ENCODE measurements around the gene SLC25A39.
A peak's percentile ranks its signal among the peaks of the same experiment; 100 is the strongest.

Gene SLC25A39

DNA sequence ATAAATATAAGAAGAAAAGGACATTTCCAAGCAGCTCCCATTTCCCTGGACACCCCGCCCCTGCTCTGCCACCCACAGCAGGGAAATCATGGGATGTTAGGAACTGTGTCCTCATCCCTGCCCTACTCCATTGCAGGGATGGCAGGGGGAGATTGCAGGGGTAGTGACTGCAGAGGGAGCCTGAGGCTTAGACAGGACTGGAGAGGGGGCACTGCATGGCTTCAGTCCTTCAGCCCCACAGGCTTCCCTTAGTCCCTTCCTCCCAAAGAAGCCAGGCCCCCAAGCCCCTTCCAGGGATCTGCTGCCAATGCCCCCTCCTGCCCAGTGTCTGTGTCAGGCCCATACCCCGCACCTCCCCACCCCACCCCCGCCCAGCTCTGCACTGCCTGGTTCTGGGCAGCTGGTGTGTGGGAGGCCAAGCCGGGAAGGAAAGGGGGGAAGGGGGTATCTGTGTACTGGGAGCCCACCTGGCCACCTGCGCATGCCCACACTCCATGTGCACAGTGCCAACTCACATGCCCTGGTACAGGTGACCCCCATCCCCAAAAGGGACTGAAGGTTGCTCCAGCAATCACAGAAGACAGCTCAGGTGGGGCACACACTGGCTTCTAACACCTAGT is 13.0 kb downstream of the SLC25A39 start:
- no peak for DNase-seq

DNA sequence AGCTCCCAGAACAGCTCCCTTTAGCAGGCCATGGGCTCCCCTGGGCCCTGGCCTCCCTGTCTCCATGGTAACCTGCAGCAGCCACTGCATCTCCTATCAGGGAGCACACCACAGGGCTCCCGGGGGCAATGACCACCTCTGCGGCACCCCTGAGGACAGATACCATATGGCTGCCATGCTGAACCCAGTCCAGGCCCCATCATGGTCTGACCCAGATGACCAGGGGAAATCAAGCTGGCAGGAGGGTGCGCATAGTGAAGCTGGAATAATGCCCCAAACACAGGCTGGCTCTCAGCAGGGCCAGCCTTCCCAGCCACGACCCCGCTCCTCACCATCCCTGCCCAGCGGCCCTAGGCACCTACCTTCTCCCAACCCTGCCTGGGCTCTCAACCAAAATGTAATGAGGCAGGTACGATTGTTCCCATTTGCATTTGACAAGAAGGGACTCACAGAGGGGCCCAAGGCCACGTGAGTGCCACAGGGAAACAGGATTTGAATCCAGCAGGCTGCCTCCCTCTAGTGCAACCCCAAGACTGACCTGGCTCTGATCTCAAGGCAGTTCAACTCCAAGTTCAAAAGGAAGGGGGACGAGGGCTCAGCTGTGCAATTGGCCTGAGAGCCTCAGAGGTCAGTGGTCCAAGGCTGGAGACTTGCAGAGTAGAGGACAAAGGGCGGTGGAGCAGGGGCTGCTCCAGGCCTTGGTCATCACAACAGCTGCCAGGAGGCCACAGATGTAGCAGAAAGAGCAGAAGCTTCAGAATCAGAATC is 13.8 kb downstream of the SLC25A39 start:
- no peak for DNase-seq

DNA sequence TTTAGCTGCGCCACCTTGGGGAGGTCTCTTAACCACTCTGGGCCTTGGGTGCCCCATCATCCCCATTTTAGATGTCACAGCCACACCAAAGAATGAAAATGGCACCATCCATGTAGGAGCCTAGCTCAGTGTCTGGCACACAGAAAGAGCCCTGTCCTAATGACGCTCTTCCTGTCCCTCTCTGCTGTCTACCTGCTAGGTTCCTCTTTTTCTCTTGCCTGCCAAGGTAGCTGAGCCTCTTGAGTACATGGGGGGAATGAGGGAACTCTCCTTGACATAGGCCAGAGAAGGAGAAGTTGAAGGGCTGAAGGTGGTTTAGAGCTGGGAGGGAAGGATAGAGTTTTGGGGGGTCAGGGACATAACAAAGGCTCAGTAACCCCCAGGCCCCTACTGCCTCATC is 14.4 kb downstream of the SLC25A39 start:
- no peak for DNase-seq

DNA sequence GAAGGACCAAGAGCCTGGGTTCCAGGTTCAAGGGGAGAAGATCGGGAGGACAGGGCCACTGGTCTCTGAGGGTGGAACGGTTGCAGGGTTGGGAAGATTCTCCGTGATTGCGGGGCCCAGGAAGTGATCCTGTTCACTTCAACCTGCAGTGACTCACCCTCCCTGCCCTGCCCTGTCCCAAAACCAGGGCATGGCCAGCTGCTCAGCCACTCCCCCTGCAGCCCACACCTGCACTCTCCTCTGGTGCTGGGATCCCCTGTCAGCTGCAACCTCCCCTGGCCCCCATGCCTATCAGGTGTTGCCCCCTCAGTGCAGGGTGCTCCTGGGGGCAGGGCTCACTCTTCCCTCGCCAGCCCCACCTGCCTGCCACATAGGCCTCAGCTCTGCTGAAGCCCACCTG is 15.2 kb downstream of the SLC25A39 start:
- DNase-seq: no peak

DNA sequence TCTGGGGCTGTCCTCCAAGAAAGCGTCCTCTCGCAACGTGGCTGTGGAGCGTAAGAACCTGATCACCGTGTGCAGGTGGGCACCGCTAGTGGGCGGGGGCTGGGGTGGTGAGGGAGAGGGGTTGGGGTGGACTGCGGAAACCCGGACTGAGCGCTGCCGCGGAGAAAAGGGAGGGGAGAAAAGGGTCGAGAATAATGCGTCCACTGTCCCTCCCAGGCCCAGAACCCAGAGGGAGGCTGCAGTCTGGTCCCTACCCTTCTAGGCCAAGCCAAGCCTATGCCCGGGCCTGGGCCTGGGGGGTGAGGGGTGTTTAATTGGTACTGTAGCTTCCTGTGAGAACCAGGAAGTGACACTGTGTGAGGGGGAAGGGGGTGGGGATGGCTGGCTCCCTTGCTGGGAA is 15.8 kb downstream of the SLC25A39 start:
- DNase-seq: no peak

DNA sequence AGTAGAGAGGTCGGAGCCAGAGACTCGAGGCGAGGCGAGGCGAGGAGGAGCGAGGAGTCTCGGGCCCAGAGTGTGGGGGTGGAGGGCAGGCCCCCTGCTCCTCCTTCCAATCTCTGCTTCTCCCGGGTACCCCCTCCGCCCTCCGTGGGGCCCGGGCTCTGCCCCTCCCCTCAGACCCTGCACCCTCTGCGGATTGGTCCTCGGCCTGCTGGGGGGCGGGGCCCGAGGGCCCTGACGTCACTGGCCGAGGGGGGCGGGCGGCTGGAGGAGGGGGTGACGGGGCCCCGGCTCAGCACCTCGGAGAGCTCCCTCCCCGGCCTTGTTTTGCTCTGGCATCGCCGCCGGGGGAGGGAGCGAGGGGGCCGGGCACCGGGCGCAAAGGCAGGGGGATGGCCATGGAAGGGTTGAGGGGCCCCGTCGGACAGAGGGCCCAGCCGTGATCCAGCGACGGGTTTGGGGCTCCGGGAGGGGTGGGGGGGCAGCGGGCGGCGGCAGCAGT is 16.3 kb downstream of the SLC25A39 start, which contains the start of gene RUNDC3A:
RUNDC3A (plus strand) TSS at position 282 of the 499 bp plus-strand sequence. CDS start 232 bp downstream, outside the sequence.
- DNase-seq: peak; percentile 90

DNA sequence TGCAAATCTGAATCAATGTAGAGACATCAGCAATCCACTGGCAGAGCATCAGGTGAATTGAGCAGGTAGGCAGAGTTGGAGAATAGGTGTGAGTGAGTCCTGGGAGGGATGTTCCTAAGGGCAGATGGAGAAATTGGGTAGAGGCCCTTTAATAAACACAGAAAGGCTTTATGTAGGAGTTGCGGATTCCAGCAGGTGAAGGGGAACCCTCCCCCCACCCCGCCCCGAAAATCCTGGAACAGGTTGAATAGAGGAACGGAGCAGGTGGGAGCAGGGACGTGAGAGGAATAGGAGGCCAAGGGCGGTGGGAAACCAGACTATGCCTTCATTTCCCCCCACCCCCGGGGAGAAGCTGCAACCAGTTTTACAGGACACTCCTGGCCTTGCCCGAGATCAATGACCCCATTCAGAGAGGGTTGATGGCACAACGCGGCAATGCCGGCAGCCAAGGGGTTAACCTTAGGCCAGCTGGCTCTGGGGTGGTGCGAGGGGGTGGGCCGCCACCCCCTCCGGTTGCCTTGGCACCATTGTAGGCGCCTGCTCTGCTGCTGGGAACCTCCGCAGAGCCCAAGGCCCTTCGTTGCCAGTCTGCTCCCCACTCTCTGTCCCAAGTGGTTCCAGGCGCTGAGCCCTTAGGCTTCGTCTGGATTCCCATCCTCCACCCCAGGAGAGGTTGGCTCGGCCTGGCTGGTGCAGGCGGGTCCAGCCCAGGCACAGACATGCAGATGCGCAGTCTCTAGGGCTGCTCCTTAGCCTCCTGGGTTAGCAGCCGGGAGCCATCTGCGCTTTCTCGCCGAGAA is 17.0 kb downstream of the SLC25A39 start:
- DNase-seq: no peak

DNA sequence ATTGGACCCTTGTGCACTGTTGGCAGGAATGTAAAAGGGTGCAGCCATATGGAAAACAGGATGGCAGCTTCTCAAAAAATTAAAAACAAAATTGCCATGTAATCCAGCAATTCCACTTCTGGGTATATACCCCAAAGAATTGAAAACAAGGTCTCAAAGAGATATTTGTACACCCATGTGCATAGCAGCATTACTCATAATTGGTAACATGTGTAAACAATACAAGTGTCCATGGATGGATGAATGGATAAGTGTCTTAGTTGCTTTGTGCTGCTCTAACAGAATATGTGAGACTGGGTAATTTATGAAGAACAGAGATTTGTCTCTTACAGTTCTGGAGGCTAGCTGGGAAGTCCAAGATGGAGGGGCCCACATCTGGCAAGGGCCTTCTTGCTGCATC is 20.0 kb downstream of the SLC25A39 start:
- no peak for DNase-seq

DNA sequence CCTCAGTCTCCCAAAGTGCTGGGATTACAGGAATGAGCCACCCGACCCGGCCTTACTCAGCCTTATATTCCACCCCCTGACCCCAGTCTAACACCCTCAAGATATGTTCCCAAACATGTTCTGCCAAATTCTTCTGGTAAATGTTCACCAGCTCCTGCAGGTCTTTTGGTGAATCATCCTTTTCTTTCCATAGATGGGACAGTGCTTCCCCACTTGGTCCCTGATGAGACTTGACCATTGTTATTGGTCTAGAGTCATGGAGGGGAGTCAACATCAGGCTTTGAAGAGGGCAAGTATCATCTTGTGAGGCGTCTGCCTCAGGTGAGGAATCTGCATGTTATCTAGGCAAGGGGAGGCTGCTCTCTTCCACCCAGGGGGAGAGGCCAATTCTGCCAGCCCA is 26.6 kb downstream of the SLC25A39 start:
- no peak for DNase-seq

DNA sequence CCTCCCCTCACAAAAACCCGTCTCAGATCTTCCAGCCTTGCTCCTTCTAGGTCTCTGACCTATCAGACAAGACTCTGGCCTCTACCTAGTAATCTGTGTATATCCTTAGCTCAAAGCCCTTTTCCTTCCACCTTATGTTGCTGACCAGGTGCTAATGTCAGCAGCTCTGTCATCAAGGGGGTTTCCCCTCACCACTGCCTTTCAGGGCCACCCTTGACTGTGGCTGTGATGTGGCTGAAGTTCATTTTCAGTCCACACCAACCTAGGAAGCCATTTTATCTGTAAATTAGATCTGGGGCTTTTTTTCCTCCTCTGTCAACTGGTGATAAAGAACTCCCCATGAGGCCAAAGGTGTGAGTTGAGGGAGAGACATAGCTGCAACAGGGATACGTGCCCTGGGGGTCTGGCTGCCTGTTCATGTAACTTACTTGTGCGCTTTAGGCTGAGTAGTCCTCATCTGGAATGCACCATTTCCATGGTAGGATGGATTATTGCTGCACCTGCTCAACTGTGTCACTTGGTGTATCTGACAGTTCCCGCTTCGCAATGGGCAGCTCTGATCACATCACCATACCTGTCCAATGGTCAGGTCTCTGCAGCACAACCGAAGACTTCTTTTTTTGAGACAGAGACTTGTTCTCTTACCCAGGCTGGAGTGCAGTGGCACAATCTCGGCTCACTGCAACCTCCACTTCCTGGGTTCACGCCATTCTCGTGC is 31.0 kb downstream of the SLC25A39 start:
- no peak for DNase-seq

DNA sequence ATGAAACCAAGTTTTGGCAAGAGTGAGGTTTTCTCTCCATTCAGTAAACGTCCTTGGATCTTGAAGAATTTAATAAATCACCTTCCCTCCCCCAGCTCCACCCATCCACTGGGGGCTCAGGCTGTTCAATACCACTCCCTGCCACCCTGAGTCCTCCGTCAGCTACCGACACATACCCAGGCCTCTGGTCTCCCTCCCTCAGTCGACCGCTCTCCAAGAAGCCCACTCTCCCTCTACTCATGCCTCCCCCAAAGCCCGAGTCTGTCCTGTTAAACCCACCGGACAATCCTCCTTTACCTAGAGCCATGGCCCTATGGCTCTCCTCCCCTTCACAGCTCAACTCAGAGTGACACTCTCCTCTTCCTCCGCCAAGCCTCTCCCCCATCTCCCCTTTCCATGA is 37.0 kb downstream of the SLC25A39 start:
- DNase-seq: no peak

DNA sequence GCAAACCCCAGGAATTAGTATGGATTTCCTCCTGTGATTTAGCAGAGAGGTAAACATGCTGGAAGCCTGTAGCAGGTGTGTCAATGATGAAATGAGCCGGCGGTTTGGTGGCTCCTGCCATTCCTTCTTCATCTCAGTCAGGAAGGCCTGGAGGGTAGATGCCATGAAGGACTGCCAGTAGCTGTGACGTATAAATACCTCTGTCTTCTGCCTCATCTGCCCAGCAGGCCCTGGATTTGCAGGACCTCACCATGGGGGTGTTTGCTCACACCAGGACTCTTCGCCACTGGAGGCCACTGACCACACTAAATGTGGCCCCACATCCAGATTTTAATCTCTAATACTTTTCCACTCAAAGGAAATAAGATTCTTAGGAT is 40.6 kb downstream of the SLC25A39 start:
- no peak for DNase-seq

DNA sequence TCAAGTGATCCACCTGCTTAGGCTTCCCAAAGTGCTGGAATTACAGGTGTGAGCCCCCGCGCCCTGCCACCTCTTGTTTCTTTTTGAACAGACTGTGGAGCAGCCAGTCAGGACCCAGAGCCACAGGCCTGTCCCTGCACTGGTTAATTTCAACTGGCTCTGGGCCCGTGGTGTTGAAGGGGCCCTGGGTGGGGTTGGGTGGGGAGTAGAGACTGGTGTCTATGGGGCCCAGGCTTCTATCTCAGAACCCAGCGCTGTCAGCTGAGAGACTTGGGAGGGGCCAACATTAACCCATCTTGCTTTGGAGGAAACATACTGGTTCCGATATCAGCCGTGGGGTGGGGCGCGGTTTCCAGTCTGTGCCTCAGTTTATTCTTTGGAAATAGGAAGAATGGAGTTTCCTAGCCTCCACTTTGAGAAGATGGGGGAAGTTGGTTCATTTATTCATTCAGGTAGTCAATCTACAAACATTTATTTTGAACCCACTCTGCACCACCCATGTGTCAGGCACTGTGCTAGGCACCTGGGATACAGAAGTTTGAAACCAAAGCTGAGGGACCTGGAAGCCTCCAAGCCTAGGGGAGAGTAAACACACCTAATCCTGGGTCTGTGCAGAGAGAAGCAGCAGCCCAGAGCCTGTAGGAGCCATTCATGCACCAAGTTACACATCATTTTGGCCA is 41.1 kb downstream of the SLC25A39 start:
- DNase-seq: no peak

DNA sequence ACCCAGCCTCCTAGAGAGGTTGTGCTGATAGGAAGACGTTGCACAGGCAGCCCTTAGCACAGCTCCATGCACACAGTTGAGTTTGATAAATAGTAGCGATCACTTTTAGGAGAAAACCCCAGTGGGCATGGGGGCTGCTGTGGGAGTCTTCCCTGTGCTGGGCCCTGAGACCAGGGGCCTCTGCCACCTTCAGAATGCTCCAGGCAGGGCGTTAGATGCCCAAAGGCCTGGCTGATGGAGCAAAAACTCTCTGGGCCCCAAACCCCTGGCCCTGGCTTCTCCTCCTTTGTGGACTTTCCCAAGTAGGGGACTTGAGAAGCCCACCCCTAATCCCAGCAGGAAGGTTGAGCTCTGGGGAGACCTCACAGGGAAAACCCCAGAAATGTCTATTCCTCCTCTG is 42.4 kb downstream of the SLC25A39 start:
- DNase-seq: no peak

DNA sequence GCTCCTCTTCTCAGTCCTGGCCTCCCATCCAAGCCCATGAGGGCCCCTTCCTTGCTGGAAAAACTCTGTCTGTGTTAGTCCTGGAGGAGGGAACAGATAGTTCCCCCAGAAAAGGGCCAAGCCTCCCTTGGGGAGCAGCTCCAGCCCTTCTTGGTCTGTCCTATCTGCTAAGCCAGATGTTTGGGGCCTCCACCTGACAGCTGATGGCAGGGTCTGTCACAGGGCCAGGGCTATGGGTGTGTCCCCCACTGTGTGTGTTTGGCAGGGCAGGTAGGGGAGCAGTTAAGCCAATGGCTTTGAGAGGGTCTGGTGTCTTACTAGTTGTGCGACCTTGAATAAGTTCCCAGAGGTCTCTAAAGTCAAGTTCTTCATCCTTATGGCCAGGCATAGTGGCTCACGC is 43.1 kb downstream of the SLC25A39 start:
- no peak for DNase-seq

DNA sequence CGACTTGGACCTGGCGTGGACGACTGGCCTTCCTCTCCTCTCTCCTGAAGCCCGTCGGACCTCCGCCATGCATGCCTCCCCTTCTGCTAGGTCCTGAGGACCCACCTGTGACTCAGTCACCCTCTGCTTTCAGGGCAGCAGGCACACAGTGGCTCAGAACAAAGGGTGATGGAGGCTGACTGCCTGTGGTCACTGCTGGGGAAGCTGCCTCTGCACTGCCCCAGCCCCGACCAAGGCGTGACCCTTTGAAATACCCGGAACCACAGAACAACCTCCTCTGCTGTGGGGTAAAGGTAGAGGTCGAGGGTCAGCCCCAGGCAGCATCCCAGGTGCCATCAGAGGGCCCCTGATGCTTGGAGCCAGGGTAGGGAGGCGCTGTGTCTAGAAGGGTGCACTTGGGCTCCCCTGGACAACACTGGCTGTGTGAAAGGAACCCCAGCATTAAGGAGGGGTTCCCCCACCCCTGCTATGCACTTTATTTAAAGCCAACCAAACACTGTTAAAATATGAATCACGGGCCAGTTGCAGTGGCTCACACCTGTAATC is 44.2 kb downstream of the SLC25A39 start:
- DNase-seq: no peak

DNA sequence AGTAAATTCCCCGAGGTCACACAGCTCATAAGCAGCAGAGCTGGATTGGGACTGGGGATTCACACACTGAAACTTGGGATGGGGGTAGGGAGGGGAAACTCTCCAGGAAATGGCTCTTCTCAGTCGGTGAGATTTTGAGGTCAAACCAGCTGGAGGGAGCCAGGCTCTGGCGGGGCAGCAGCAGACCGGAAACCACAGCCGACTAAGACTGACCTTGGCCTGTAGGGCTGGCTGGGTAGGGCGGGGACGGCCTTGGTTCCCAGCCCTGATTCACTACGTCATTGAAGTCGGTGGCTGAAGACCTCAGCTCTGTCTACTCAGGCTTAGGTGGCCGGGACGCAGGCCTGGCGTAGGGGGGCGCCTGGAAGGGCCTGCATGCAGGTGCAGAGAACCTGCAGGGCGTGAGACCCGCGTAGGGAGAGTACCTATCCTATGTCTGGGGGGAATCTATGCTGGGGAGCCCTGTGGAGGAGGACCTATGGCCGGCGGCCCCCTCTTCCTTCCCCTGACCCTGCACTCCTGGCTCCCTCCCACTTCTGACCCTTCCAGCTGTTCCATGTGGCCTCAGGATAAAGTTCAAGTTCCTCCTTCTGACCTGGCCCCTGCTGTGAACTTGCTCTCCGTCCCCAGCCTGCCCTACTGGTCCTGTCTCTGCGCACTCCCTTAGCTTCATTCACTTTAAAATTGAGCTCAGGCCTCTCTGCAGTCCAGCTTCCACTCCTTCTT is 44.8 kb downstream of the SLC25A39 start:
- no peak for DNase-seq

DNA sequence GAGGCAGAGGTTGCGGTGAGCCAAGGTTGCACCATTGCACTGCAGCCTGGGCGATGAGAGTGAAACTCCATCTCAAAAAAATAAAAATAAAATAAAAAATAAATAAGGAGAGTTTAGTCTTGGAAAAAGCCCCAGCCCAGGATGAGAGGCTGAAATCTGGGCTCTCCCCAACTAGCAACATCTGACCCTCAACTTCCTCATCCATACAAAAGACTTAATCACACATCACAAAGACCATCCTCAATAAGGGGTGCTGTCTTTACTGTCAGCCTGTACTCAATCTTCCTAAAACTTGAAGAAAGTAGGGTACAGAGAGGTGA is 45.3 kb downstream of the SLC25A39 start:
- DNase-seq: no peak

DNA sequence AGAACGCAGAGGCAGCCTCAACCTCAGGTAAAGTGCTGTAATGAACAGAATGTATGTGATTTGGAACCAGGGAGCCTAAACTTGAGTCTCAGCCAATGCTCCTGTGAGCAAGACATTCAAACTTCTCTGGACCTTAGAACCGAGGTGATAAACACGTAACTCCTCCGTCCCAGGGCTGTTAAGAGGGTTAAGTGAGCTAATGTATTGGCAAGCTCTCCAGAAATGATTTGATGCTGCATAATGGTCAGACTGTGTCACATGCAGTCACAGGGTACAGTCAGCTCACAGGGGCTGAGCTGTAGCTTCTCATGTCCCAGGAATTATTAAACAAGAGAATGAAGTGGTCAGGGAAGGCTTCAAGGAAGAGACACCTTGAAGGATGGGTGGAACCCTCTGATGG is 46.6 kb downstream of the SLC25A39 start:
- no peak for DNase-seq

DNA sequence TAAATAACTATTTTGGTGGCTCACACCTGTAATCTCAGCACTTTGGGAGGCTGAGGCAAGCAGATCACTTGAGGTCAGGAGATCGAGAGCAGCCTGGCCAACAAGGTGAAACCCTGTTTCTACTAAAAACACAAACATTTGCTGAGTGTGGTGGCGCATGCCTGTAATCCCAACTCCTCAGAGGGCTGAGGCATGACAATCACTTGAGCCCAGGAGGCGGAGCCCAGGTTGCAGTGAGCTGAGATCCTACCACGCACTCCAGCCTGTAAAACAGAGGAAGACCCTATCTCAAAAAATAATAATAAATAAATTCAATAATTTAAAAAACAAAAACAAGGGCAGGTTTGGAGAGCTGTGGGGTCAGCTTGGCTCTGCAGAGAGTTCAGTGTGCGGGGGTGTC is 51.0 kb downstream of the SLC25A39 start:
- DNase-seq: no peak

DNA sequence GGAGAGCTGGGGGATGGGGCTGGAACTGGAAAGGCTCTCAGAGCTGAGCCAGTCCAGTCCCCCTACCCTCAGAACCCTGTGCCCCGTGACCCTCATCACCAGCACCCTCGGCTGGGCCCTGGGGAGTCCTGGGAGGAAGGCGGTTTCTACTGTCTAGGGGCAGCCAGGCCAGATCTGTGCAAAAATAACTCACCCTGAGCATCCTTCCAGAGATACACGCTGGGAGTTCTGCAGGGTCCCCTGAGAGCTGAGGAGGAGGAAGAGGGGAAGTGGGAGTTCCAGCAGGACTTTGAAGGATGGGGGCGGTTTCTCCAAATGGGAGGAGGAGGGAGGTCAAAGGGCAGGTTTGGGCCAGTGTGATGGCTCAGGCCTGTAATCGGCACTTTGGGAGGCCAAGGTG is 51.7 kb downstream of the SLC25A39 start:
- DNase-seq: no peak

Data from CD4-positive, alpha-beta T cell treated with Interleukin-17A for 4 hours (primary cell).